GM12891 (cell line): ENCODE measurements around the gene MZT2B.
"Not testable (repeated sequence)": the region's sequence is repeated elsewhere in the genome, so short reads cannot be mapped to it uniquely, and the experiment has no call there.

Experiments used
- POLR2A ChIP-seq: IDR thresholded peaks from 2 replicates; pipeline ENCODE4 v1.6.1; 2011; ENCODE audit warnings: low read depth, low read length, control low read depth
- POLR2AphosphoS5 ChIP-seq: IDR thresholded peaks from 2 replicates; pipeline ENCODE4 v1.6.1; 2011; ENCODE audit warnings: low read depth, low read length, control low read depth
- TAF1 ChIP-seq: IDR thresholded peaks from 2 replicates; pipeline ENCODE4 v1.6.1; 2011; ENCODE audit warnings: low read depth, low read length, control low read depth

- not testable (repeated sequence) for TF ChIP-seq POLR2A, POLR2AphosphoS5, TAF1
Observed at GRCh38 chr2:130162486-130162885, 19.6 kb upstream of the MZT2B start.
